GM12892 (cell line): ENCODE data around the gene PDE7B.

Experiments
- POLR2A ChIP-seq: IDR thresholded peaks from 2 replicates; pipeline ENCODE4 v1.6.1; 2011; ENCODE audit warnings: low read depth, low read length, control low read depth
- POLR2AphosphoS5 ChIP-seq: IDR thresholded peaks from 2 replicates; pipeline ENCODE4 v1.6.1; 2011; ENCODE audit warnings: low read depth, low read length, control low read depth
- TAF1 ChIP-seq: IDR thresholded peaks from 2 replicates; pipeline ENCODE4 v1.6.1; 2011; ENCODE audit warnings: low read depth, mild to moderate bottlenecking, control low read depth, low read length, borderline replicate concordance

GRCh38 chr6:136186363-136186762 lies 334.9 kb downstream of the PDE7B start:
- TF ChIP-seq POLR2A (no peak), TAF1 (no peak), POLR2AphosphoS5 (no peak)
